Measurements from ENCODE around the gene COPB1. TPM values are rescaled to one million over a fixed set of nuclear protein-coding genes. Genes with fewer than 3 reads are reported as not detected.

COPB1 gene
- total RNA-seq, 3 donors from 2014 or later = 95.2 to 139 (median 115) TPM

- DNase-seq (ENCODE audit: low spot score in 2 of 2) = no peak
- H3K4me1 ChIP-seq = no peaks in the 10 kb centered on the region
Observed at GRCh38 chr11:14500181-14500651, 605 bp upstream of the COPB1 start.

GRCh38 chr11:14499178-14499559, 442 bp downstream of the COPB1 start:
- intact Hi-C loops (cut with DNase I; ENCODE audit: low total_unique reads) = no loop called here
- no peak for DNase-seq (ENCODE audit: low spot score in 2 of 2)
- Histone ChIP-seq H3K36me3 (no peaks in the 10 kb centered on the region), H3K4me1 (no peaks in the 10 kb centered on the region), H3K4me3 (peak overlapping the region; percentile 76 to 95 (median 87)), H3K27ac (peak overlapping the region; percentile 82 to 93), H3K9me3 (no peaks in the 10 kb centered on the region), H3K27me3 (no peaks in the 10 kb centered on the region)
- no peak for TF ChIP-seq POLR2AphosphoS5 (IDR thresholded peaks at IDR 0.05)
- TF ChIP-seq, protein P1, sequence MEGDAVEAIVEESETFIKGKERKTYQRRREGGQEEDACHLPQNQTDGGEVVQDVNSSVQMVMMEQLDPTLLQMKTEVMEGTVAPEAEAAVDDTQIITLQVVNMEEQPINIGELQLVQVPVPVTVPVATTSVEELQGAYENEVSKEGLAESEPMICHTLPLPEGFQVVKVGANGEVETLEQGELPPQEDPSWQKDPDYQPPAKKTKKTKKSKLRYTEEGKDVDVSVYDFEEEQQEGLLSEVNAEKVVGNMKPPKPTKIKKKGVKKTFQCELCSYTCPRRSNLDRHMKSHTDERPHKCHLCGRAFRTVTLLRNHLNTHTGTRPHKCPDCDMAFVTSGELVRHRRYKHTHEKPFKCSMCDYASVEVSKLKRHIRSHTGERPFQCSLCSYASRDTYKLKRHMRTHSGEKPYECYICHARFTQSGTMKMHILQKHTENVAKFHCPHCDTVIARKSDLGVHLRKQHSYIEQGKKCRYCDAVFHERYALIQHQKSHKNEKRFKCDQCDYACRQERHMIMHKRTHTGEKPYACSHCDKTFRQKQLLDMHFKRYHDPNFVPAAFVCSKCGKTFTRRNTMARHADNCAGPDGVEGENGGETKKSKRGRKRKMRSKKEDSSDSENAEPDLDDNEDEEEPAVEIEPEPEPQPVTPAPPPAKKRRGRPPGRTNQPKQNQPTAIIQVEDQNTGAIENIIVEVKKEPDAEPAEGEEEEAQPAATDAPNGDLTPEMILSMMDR (IDR thresholded peaks at IDR 0.05) = no peak

More at GRCh38 chr11:14500181-14500651, 605 bp upstream of the COPB1 start:
- H3K4me3 ChIP-seq = peak overlapping the region; percentile 76 to 95 (median 87)
- no peak for TF ChIP-seq POLR2A (IDR thresholded peaks at IDR 0.05)
- no peak for TF ChIP-seq POLR2AphosphoS5 (IDR thresholded peaks at IDR 0.05)
- TF ChIP-seq, protein P1 (IDR thresholded peaks at IDR 0.05) = no peak
- H3K9me3 ChIP-seq = no peaks in the 10 kb centered on the region
- H3K27ac ChIP-seq = peak overlapping the region; percentile 82 to 93
- H3K36me3 ChIP-seq = no peaks in the 10 kb centered on the region
- H3K27me3 ChIP-seq = no peaks in the 10 kb centered on the region
- intact Hi-C loops (cut with DNase I; ENCODE audit: low total_unique reads) = no loop called here

DNA sequence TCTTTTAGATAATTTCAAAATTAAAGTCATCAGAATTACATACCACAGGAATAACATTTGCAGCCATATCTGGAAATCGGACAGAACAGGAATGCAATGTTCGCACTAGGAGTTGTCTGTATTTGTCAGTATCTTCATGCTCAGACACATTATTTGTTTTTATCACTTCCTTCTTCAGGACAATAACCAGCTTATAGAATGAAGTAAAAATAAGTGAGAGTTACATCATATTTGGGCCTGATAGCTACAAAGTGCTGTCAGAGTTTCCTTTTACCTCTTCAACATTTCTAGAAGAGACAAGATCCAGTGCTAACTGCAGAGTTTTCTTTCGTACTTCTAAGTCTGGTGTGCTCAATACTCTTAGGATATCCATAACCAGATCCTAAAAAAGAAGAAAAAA, 18.9 kb downstream of the COPB1 start:
- Histone ChIP-seq H3K27me3 (no peaks in the 10 kb centered on the region), H3K36me3 (peaks cover 26% of the 10 kb centered on the region), H3K4me1 (no peaks in the 10 kb centered on the region), H3K4me3 (no peak overlapping the region), H3K27ac (no peak overlapping the region), H3K9me3 (no peaks in the 10 kb centered on the region)
- DNase-seq (ENCODE audit: low spot score in 2 of 2) = no peak
- TF ChIP-seq POLR2AphosphoS5 (IDR thresholded peaks at IDR 0.05) (no peak), POLR2A (IDR thresholded peaks at IDR 0.05) (no peak)
- TF ChIP-seq, protein P1 (IDR thresholded peaks at IDR 0.05) = no peak
- intact Hi-C loops (cut with DNase I; ENCODE audit: low total_unique reads) = no loop called here

DNA sequence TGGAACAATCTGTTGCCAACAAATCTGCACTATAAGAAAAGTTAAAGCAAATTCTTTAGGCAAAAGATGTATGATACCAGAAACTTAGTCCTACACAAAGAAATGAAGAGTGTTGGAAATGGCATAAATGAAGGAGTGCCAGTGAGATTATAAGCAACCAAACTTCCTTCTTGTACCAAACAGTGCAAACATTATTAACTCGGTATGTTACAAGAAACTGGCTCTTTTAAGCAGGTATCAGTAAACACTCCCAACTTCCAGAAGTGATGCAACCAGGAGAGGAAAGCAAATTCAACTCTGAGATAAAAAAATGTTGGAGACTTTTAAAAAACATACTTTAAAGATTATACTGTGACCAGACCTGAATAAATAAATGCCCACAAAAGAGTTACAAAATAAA, 28.5 kb downstream of the COPB1 start:
- H3K27ac ChIP-seq = no peak overlapping the region
- intact Hi-C loops (cut with DNase I; ENCODE audit: low total_unique reads) = no loop called here

GRCh38 chr11:14463623-14464022, 36.0 kb downstream of the COPB1 start:
- no peaks in the 10 kb centered on the region for H3K4me1 ChIP-seq
- no peak for DNase-seq (ENCODE audit: low spot score in 2 of 2)
- no peaks in the 10 kb centered on the region for H3K9me3 ChIP-seq
- H3K4me3 ChIP-seq = no peak overlapping the region
- no peak overlapping the region for H3K27ac ChIP-seq
- H3K27me3 ChIP-seq = no peaks in the 10 kb centered on the region
- peaks cover 31% of the 10 kb centered on the region for H3K36me3 ChIP-seq
- intact Hi-C loops (cut with DNase I; ENCODE audit: low total_unique reads) = no loop called here
- no peak for TF ChIP-seq POLR2AphosphoS5 (IDR thresholded peaks at IDR 0.05)
- TF ChIP-seq, protein P1 (IDR thresholded peaks at IDR 0.05) = no peak
- no peak for TF ChIP-seq POLR2A (IDR thresholded peaks at IDR 0.05)

More for the DNA sequence above, 28.5 kb downstream of the COPB1 start:
- Histone ChIP-seq H3K4me3 (no peak overlapping the region), H3K9me3 (no peaks in the 10 kb centered on the region), H3K4me1 (no peaks in the 10 kb centered on the region), H3K36me3 (peaks cover 1% of the 10 kb centered on the region), H3K27me3 (no peaks in the 10 kb centered on the region)
- no peak for DNase-seq (ENCODE audit: low spot score in 2 of 2)
- TF ChIP-seq, protein P1 (IDR thresholded peaks at IDR 0.05) = no peak
- TF ChIP-seq POLR2A (IDR thresholded peaks at IDR 0.05) = no peak
- no peak for TF ChIP-seq POLR2AphosphoS5 (IDR thresholded peaks at IDR 0.05)
